DND-41 (cell line): ENCODE results near the gene VEGFA.

ENCODE experiments used
- EZH2 ChIP-seq: IDR thresholded peaks from 3 replicates; pipeline ENCODE4 v1.6.1; 2012; ENCODE audit warnings: borderline replicate concordance, low read depth, mild to moderate bottlenecking, moderate library complexity, low read length, inconsistent platforms; ENCODE audit not compliant: severe bottlenecking
- TF ChIP-seq, protein P1 (sequence below): IDR thresholded peaks from 2 replicates; pipeline ENCODE4 v1.5.1; 2012; ENCODE audit warnings: borderline replicate concordance, low read length, moderate library complexity, mild to moderate bottlenecking; ENCODE audit not compliant: poor library complexity, severe bottlenecking; ENCODE audit errors: extremely low read depth

DNA sequence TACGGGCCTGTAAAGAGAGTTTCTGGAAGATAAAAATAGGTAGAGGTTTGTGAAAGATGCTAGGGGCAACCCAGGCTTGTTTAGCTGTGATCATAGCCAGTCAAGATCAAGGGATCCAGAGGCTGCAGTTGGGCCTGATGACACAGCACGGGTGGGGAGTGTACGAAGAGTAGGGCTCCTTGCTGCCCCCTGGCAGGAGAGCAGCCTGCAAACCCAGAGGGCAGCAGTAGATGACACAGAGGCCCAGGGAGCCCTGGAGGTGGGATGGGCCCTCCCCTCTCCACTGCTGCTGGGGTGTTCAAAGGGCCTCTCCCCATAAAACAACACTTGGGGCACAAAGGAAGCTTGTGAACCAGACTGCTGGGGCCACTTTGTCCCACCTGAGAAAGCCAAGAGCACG lies 47.2 kb downstream of the VEGFA start:
- TF ChIP-seq, protein P1, sequence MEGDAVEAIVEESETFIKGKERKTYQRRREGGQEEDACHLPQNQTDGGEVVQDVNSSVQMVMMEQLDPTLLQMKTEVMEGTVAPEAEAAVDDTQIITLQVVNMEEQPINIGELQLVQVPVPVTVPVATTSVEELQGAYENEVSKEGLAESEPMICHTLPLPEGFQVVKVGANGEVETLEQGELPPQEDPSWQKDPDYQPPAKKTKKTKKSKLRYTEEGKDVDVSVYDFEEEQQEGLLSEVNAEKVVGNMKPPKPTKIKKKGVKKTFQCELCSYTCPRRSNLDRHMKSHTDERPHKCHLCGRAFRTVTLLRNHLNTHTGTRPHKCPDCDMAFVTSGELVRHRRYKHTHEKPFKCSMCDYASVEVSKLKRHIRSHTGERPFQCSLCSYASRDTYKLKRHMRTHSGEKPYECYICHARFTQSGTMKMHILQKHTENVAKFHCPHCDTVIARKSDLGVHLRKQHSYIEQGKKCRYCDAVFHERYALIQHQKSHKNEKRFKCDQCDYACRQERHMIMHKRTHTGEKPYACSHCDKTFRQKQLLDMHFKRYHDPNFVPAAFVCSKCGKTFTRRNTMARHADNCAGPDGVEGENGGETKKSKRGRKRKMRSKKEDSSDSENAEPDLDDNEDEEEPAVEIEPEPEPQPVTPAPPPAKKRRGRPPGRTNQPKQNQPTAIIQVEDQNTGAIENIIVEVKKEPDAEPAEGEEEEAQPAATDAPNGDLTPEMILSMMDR: peak; percentile 30
- no peak for TF ChIP-seq EZH2
